Left ventricle myocardium inferior (tissue), 1 donor: ENCODE measurements around the gene PRKG1. TPM values are rescaled to one million over a fixed set of nuclear protein-coding genes. Genes with fewer than 3 reads are reported as not detected.
A peak's percentile ranks its signal among the peaks of the same experiment; 100 is the strongest.

Source experiments
- DNase-seq: peaks from one replicate; pipeline ENCODE4 v3.0.0-alpha.2; 2020
- H3K27ac ChIP-seq: fragments of 200-600 bp; replicated peaks from 2 replicates; pipeline ENCODE4 v1.8.0; 2021
- H3K27me3 ChIP-seq: fragments of 200-600 bp; 2 replicates; pipeline ENCODE4 v1.8.0; 2021; ENCODE audit warnings: low read depth
- H3K36me3 ChIP-seq: fragments of 200-600 bp; 2 replicates; pipeline ENCODE4 v1.8.0; 2021
- H3K4me1 ChIP-seq: fragments of 200-600 bp; 2 replicates; pipeline ENCODE4 v1.8.0; 2021
- H3K4me3 ChIP-seq: fragments of 200-600 bp; 2 replicates; pipeline ENCODE4 v1.8.0; 2021; ENCODE audit warnings: mild to moderate bottlenecking, moderate library complexity
- H3K9me3 ChIP-seq: fragments of 200-600 bp; replicated peaks from 2 replicates; pipeline ENCODE4 v1.8.0; 2021
- CTCF ChIP-seq: fragments of 200-600 bp; IDR thresholded peaks from 2 replicates; pipeline ENCODE4 v1.8.0; 2021; ENCODE audit warnings: antibody characterized with exemption, mild to moderate bottlenecking, borderline replicate concordance
- intact Hi-C: fragments of 100-400 bp; cut with micrococcal nuclease; formaldehyde crosslinking; loops from one replicate; pipeline ENCODE4 v1.11.0; 2022
- total RNA-seq: library from RNA; stranded (reverse); fragmentation: NEBNext Ultra II Directional; extraction: Animal tissue kit (Norgen Biotek cat#: 25700); gene quantifications from one replicate; pipeline ENCODE4 v1.2.1, GENCODE V29; 2021
- donor health status: DM: no; HTN: yes; CAD: no; lungs with severe emphysema.

Gene PRKG1
- total RNA-seq, 1 donor from 2014 or later: 38.9 TPM

- H3K9me3 ChIP-seq: no peaks in the 10 kb centered on the region
- no peak for DNase-seq
- no peak overlapping the region for H3K4me3 ChIP-seq
- H3K4me1 ChIP-seq: peaks cover 79% of the 10 kb centered on the region
- no peak for TF ChIP-seq CTCF
- peak overlapping the region; percentile 61 for H3K27ac ChIP-seq
- intact Hi-C loops: no loop called here
- H3K27me3 ChIP-seq: no peaks in the 10 kb centered on the region
- H3K36me3 ChIP-seq: no peaks in the 10 kb centered on the region
These were observed 154.4 kb downstream of the PRKG1 start for GRCh38 chr10:51228714-51229100.

- no peak for TF ChIP-seq CTCF
- no peak for DNase-seq
- Histone ChIP-seq H3K4me1 (peaks cover 65% of the 10 kb centered on the region), H3K4me3 (no peak overlapping the region), H3K27me3 (no peaks in the 10 kb centered on the region), H3K36me3 (no peaks in the 10 kb centered on the region), H3K27ac (peak overlapping the region; percentile 77), H3K9me3 (no peaks in the 10 kb centered on the region)
- intact Hi-C loops: no loop called here
These were observed 156.7 kb downstream of the PRKG1 start for GRCh38 chr10:51230887-51231585.

- Histone ChIP-seq H3K27ac (peak overlapping the region; percentile 77), H3K36me3 (no peaks in the 10 kb centered on the region), H3K9me3 (no peaks in the 10 kb centered on the region), H3K4me1 (peaks cover 65% of the 10 kb centered on the region), H3K27me3 (no peaks in the 10 kb centered on the region), H3K4me3 (no peak overlapping the region)
- DNase-seq: no peak
- no peak for TF ChIP-seq CTCF
- intact Hi-C loops: no loop called here
These were observed 157.5 kb downstream of the PRKG1 start for GRCh38 chr10:51231754-51232153.

- no peaks in the 10 kb centered on the region for H3K27me3 ChIP-seq
- no peaks in the 10 kb centered on the region for H3K36me3 ChIP-seq
- H3K9me3 ChIP-seq: no peaks in the 10 kb centered on the region
- peaks cover 64% of the 10 kb centered on the region for H3K4me1 ChIP-seq
- DNase-seq: no peak
- H3K27ac ChIP-seq: no peak overlapping the region
- no peak for TF ChIP-seq CTCF
- no peak overlapping the region for H3K4me3 ChIP-seq
- intact Hi-C loops: no loop called here
These were observed 159.2 kb downstream of the PRKG1 start for GRCh38 chr10:51233337-51234100.

- no peaks in the 10 kb centered on the region for H3K36me3 ChIP-seq
- no peaks in the 10 kb centered on the region for H3K9me3 ChIP-seq
- no peaks in the 10 kb centered on the region for H3K27me3 ChIP-seq
- peaks cover 60% of the 10 kb centered on the region for H3K4me1 ChIP-seq
- intact Hi-C loops: no loop called here
- no peak for TF ChIP-seq CTCF
- H3K27ac ChIP-seq: no peak overlapping the region
- DNase-seq: no peak
- H3K4me3 ChIP-seq: no peak overlapping the region
These were observed 161.6 kb downstream of the PRKG1 start for GRCh38 chr10:51235865-51236264.
